Retinal pigment epithelial cell (primary cell): ENCODE data around the gene RUNX2.
A peak's percentile ranks its signal among the peaks of the same experiment; 100 is the strongest.

Experiments used
- DNase-seq: peaks from one replicate; pipeline ENCODE4 v3.0.0-alpha.2; 2010; ENCODE audit warnings: low read depth
- H3K4me3 ChIP-seq: 2 replicates; pipeline ENCODE4 v1.5.1; 2011; ENCODE audit warnings: mild to moderate bottlenecking, low read length, control low read depth, moderate library complexity
- TF ChIP-seq, protein P1 (sequence below): conservative IDR thresholded peaks from 2 replicates; pipeline ENCODE4 v1.5.1; 2011; ENCODE audit warnings: low read depth, low read length, control low read depth, inconsistent platforms

The RUNX2 gene

DNA sequence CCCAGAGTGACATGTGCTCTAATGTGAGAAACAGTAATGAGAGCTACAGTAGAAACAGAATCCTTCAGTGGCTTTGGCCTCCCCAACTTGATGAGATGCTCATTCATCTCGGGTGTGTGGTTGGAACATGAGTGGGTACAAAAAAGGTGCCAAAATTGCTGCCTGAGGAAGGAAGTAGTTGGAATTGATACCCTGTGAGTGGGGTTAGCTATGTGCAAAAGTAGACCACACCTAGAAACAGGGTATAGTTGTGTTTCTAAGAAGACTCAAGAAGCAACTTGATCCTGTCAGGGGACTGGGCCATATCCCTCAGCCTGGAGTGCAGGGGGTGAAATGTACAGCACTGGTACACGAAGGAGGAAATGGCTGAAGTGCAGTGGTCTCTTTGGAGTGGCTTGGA, 256.0 kb downstream of the RUNX2 start:
- no peak for DNase-seq

DNA sequence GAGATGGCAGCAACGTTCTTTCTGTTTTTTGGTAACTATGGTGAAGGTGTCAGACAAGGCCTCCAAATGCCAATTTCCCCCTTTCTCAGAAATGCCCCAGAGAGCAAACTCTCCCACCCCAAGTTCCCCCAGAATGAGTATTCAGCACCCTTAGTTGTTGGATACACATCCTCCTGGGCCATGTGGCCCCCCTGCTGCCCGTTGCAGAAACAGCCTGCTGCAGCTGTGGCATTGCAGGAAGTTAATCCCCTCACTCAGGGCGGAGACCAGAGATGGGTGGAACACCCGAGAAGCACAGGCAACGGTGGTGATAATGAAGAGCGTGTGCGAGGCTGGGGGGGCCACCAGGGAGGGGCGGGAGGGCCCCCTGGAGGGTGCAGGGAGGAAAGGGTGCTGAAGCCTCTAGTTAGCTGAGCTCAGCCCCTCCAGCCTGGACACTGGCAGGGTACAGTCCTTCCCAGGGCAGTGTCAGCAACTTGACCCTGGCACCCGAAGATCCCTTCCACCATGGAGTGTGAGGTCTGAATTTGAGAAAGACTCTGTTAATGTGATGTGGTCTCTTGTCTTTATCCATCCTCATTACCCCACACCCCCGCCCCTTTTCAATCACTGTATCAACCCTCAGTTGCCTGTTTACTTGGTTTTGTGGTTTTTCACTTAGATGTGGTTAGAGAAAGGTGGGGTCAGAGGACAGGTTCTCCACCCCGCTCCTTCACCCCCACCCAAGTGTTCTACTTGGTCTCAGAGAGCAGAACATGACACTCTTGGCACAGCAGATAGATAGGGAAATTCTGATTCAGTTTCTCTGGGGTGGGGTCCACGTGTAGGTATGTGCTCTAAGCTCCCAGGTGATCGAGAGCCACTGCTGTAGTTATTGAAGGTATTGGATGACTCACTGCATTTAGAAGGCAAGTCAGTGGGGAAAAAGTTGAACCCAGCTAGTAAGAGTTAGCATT, 258.4 kb downstream of the RUNX2 start:
- H3K4me3 ChIP-seq = no peak overlapping the region
- TF ChIP-seq, protein P1, sequence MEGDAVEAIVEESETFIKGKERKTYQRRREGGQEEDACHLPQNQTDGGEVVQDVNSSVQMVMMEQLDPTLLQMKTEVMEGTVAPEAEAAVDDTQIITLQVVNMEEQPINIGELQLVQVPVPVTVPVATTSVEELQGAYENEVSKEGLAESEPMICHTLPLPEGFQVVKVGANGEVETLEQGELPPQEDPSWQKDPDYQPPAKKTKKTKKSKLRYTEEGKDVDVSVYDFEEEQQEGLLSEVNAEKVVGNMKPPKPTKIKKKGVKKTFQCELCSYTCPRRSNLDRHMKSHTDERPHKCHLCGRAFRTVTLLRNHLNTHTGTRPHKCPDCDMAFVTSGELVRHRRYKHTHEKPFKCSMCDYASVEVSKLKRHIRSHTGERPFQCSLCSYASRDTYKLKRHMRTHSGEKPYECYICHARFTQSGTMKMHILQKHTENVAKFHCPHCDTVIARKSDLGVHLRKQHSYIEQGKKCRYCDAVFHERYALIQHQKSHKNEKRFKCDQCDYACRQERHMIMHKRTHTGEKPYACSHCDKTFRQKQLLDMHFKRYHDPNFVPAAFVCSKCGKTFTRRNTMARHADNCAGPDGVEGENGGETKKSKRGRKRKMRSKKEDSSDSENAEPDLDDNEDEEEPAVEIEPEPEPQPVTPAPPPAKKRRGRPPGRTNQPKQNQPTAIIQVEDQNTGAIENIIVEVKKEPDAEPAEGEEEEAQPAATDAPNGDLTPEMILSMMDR = peak; percentile 14
- no peak for DNase-seq

More for the DNA sequence above, 256.0 kb downstream of the RUNX2 start:
- TF ChIP-seq, protein P1 = no peak
- no peak overlapping the region for H3K4me3 ChIP-seq

DNA sequence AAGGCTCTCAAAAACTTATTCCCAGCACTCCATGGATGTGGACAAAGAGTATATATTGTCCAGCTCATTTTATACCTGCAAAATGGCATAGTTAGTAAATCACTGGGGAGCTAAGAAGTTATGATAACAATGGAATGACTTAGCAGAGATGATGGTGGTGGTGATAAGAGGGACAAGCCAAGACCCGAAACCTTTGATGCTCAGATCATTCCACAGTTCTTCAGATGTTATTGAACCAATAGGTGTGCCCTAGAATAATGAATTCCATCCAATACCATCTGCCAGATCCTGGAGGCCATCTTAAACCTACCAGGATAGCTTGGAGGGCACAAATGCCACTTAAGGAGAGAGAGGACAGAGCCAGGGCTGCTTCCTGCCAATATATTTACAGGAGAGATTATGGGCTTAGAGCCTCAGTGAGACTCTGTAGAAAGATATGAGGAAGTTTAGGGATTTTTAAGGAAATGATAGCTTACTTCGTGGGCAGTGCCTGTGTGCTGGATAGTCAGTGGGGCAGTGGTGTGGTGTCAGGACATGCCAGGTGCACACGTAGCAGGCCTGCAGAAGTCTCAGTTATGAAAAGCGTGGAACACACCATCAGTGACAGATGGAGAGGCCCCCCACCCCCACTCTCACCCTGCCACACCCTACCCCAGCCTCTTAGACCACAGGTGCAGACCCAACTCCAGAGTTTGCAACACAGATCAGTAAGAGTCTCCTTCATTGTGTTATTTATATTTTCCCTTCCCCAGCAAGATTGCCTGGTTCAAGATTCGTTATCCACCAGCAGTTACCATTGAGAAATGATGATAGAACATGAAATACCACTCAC, 259.3 kb downstream of the RUNX2 start:
- H3K4me3 ChIP-seq = no peak overlapping the region
- TF ChIP-seq, protein P1 = no peak
- DNase-seq = no peak

DNA sequence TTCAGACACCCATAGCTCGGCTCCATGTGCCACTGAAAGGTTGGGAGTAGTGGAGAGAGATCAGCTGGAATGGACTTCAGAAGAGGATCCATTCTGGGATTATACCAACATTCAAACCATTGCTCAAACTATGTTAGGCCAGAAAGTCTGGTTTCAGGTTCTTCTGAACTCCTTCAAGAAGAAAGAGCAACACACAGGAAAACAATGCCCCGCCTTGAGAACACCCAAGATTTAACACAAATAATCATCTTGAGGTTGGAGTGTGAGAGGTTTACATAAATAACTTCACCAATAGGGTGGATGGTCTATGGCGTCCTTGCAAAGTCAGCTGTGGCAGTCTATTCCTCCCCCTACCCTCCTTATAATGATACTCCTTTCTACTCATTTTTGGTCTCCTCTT, 261.2 kb downstream of the RUNX2 start:
- DNase-seq = no peak
- TF ChIP-seq, protein P1 = no peak
- H3K4me3 ChIP-seq = no peak overlapping the region

DNA sequence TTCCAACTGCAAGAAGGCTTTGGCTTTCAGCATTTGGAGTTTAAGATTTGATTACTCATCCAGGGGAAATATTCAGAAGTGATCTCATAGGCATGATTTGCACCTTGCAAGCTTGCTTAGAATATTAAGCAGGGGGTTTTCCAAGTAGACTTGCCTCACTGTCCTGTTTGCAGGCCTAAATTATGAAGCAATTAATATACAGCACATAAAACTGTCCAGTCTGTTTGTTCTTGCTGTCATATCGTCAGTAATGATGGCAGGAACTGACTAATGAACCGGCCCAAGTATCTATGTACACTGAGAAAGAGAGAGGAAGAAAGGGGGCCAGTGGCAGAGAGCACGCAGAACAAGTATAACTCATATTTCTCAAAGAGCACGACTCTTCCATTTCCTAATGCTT, 262.1 kb downstream of the RUNX2 start:
- no peak for DNase-seq
- TF ChIP-seq, protein P1 = no peak
- no peak overlapping the region for H3K4me3 ChIP-seq

DNA sequence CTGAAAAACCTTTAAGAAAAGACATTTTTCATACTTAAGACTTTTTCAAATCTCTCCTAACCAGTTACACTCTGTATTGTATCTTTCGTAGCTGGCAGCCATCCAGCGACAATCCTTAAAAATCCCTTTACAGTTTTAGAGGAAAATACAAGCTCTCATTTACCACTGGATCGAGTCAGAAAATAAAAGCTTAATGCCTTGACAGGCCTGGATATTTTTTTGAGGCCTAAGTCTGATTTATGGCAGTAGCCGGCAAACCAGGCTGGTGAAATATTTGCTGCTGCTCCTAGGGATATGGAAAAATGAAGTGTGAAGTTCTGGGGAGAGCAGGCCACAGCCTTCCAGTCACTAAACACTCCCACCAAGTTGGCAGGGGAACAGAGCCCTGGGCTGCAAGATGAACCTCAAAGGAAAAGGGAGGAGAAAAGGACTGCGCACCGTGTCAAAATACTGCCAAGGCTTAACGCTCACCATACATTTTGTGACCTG, 262.6 kb downstream of the RUNX2 start:
- DNase-seq = no peak
- no peak overlapping the region for H3K4me3 ChIP-seq
- TF ChIP-seq, protein P1 = no peak
